Cardiac ventricle fibroblast (primary cell): Measurements from ENCODE around the gene TMSB15B. TPM values are rescaled to one million over a fixed set of nuclear protein-coding genes. Genes with fewer than 3 reads are reported as not detected.

Experiments used
- total RNA-seq: library from RNA; depleted of rRNA; stranded (reverse); fragments of >200 nt; gene quantifications from 2 replicates; pipeline ENCODE4 v1.2.3, GENCODE V29; 2015

The TMSB15B gene
- 1.1 and 1.2 TPM in 2 replicates for total RNA-seq

GRCh38 chrX:103962411-103963278 is at the start of gene TMSB15B:
Gene TMSB15B (plus strand): TSS chrX:103962627.

GRCh38 chrX:104013606-104014005 is 51.2 kb downstream of the TMSB15B start, which contains the start of gene H2BW1:
Gene H2BW1 (minus strand): TSS chrX:104013708. CDS start chrX:104013576, 132 bp downstream.

Other genes with a start within 250 kb of the TMSB15B start
- 4.9 and 9.0 TPM in 2 replicates for gene PLP1, start 185.8 kb upstream of the TMSB15B start, total RNA-seq
- 0.83 and 1.7 TPM in 2 replicates for gene RAB9B, start 130.4 kb upstream of the TMSB15B start, total RNA-seq
- not detected in 2 replicates for gene H2BW1, start 51.1 kb downstream of the TMSB15B start, total RNA-seq
- gene H2BW2, start 77.3 kb downstream of the TMSB15B start, total RNA-seq = not detected in 2 replicates
- gene TMSB15C, start 113.6 kb downstream of the TMSB15B start, total RNA-seq = 0.73 and 2.2 TPM in 2 replicates
- 0.49 TPM in 1 of 2 replicates, not detected in the other for gene ZCCHC18, start 149.9 kb downstream of the TMSB15B start, total RNA-seq
- gene SLC25A53, start 194.4 kb downstream of the TMSB15B start, total RNA-seq = 2.3 and 9.4 TPM in 2 replicates
- 4.9 and 7.0 TPM in 2 replicates for gene FAM199X, start 203.8 kb downstream of the TMSB15B start, total RNA-seq